Activated CD4-positive, alpha-beta T cell treated with anti-CD3 and anti-CD28 coated beads, Interleukin-2, amount 10 ng/mL, durations not matched to agents 7 days and 5 days (primary cell): Measurements from ENCODE around the gene STK32C. TPM values are rescaled to one million over a fixed set of nuclear protein-coding genes. Genes with fewer than 3 reads are reported as not detected.
A peak's percentile ranks its signal among the peaks of the same experiment; 100 is the strongest.
"Not testable (repeated sequence)": the region's sequence is repeated elsewhere in the genome, so short reads cannot be mapped to it uniquely, and the experiment has no call there.

ENCODE experiments used
- CTCF ChIA-PET: fragments of 350-600 bp; sonication (Branson Sonifier 250); formaldehyde crosslinking; loops from one replicate; lab custom pipeline; 2021; ENCODE audit warnings: antibody characterized with exemption; lab: Charles Lee
- POLR2A ChIA-PET: fragments of 350-600 bp; sonication (Branson Sonifier 250); formaldehyde crosslinking; loops from one replicate; lab custom pipeline; 2021; ENCODE audit warnings: antibody characterized with exemption; lab: Charles Lee
- DNase-seq: peaks from one replicate; pipeline ENCODE4 v3.0.0-alpha.2; 2020
- H3K27ac Mint-ChIP-seq: one replicate; pipeline ENCODE4 v1.8.0; 2021; ENCODE audit warnings: mild to moderate bottlenecking, moderate library complexity, mixed read lengths
- H3K27me3 Mint-ChIP-seq: one replicate; pipeline ENCODE4 v1.8.0; 2021; ENCODE audit warnings: mixed read lengths
- H3K36me3 Mint-ChIP-seq: one replicate; pipeline ENCODE4 v1.8.0; 2021; ENCODE audit warnings: low read depth, mixed read lengths
- H3K4me1 Mint-ChIP-seq: one replicate; pipeline ENCODE4 v1.8.0; 2021; ENCODE audit warnings: mixed read lengths
- H3K4me3 Mint-ChIP-seq: one replicate; pipeline ENCODE4 v1.8.0; 2021; ENCODE audit warnings: mild to moderate bottlenecking, moderate library complexity, mixed read lengths
- H3K9me3 Mint-ChIP-seq: one replicate; pipeline ENCODE4 v1.8.0; 2021; ENCODE audit warnings: mixed read lengths
- total RNA-seq, 2 experiments: library from RNA; stranded (reverse); gene quantifications; one replicate each; pipeline ENCODE4 v1.2.3, GENCODE V29; 2021

The STK32C gene
- total RNA-seq, 2 experiments from 2014 or later, result 11.1 to 15.2 TPM

- Mint-ChIP-seq H3K9me3 (no peaks in the 10 kb centered on the region), H3K4me1 (peaks cover 12% of the 10 kb centered on the region), H3K4me3 (no peak overlapping the region), H3K27ac (no peak overlapping the region), H3K27me3 (peaks cover 13% of the 10 kb centered on the region), H3K36me3 (no peaks in the 10 kb centered on the region)
- no peak for DNase-seq
- ChIA-PET POLR2A (no interaction called here), CTCF (interaction anchor here (0.7 kb wide), 1 partner anchor 13 kb away, joined by 3 read pairs; no protein-coding TSS in a partner anchor)
These were observed 6.1 kb downstream of the STK32C start for GRCh38 chr10:132301371-132302330.

GRCh38 chr10:132300582-132300981, 7.2 kb downstream of the STK32C start:
- POLR2A ChIA-PET, result no interaction called here
- Mint-ChIP-seq H3K36me3 (no peaks in the 10 kb centered on the region), H3K4me3 (no peak overlapping the region), H3K27me3 (peaks cover 3% of the 10 kb centered on the region), H3K4me1 (peaks cover 9% of the 10 kb centered on the region), H3K27ac (no peak overlapping the region), H3K9me3 (no peaks in the 10 kb centered on the region)
- CTCF ChIA-PET, result interaction anchor here (0.7 kb wide), 1 partner anchor 12 kb away, joined by 3 read pairs; no protein-coding TSS in a partner anchor
- no peak for DNase-seq

- Mint-ChIP-seq H3K27me3 (peaks cover 2% of the 10 kb centered on the region), H3K36me3 (no peaks in the 10 kb centered on the region), H3K27ac (no peak overlapping the region), H3K9me3 (no peaks in the 10 kb centered on the region), H3K4me1 (peaks cover 9% of the 10 kb centered on the region), H3K4me3 (no peak overlapping the region)
- ChIA-PET POLR2A (no interaction called here), CTCF (interaction anchor here (0.5 to 1.8 kb wide), 3 partner anchors 10 to 319 kb away, joined by 3 to 6 read pairs (median 5); no protein-coding TSS in a partner anchor)
- DNase-seq, result no peak
These were observed 8.1 kb downstream of the STK32C start for GRCh38 chr10:132299371-132300336.

- Mint-ChIP-seq H3K4me1 (peaks cover 9% of the 10 kb centered on the region), H3K9me3 (no peaks in the 10 kb centered on the region), H3K27ac (peak overlapping the region; percentile 9), H3K4me3 (no peak overlapping the region), H3K36me3 (no peaks in the 10 kb centered on the region), H3K27me3 (no peaks in the 10 kb centered on the region)
- DNase-seq, result no peak
- CTCF ChIA-PET, result interaction anchor here (1.3 to 1.8 kb wide), 2 partner anchors 9 to 17 kb away, joined by 3 to 6 read pairs; no protein-coding TSS in a partner anchor
- POLR2A ChIA-PET, result no interaction called here
These were observed 9.5 kb downstream of the STK32C start for GRCh38 chr10:132298038-132298881.

GRCh38 chr10:132297526-132297925, 10.2 kb downstream of the STK32C start:
- no peak overlapping the region for H3K4me3 Mint-ChIP-seq
- no peak for DNase-seq
- ChIA-PET POLR2A (no interaction called here), CTCF (interaction anchor here (1.8 kb wide), 1 partner anchor 17 kb away, joined by 6 read pairs; no protein-coding TSS in a partner anchor)
- H3K27me3 Mint-ChIP-seq, result no peaks in the 10 kb centered on the region
- no peaks in the 10 kb centered on the region for H3K36me3 Mint-ChIP-seq
- H3K27ac Mint-ChIP-seq, result no peak overlapping the region
- no peaks in the 10 kb centered on the region for H3K9me3 Mint-ChIP-seq
- peaks cover 9% of the 10 kb centered on the region for H3K4me1 Mint-ChIP-seq

- no peaks in the 10 kb centered on the region for H3K36me3 Mint-ChIP-seq
- DNase-seq, result no peak
- H3K27me3 Mint-ChIP-seq, result no peaks in the 10 kb centered on the region
- peaks cover 9% of the 10 kb centered on the region for H3K4me1 Mint-ChIP-seq
- POLR2A ChIA-PET, result no interaction called here
- no peak overlapping the region for H3K4me3 Mint-ChIP-seq
- no peaks in the 10 kb centered on the region for H3K9me3 Mint-ChIP-seq
- CTCF ChIA-PET, result no interaction called here
- H3K27ac Mint-ChIP-seq, result no peak overlapping the region
These were observed 10.9 kb downstream of the STK32C start for GRCh38 chr10:132296666-132297443.

- DNase-seq, H3K9me3 Mint-ChIP-seq, CTCF ChIA-PET, H3K27ac Mint-ChIP-seq, POLR2A ChIA-PET, H3K36me3 Mint-ChIP-seq, H3K4me3 Mint-ChIP-seq, H3K4me1 Mint-ChIP-seq, H3K27me3 Mint-ChIP-seq: not testable (repeated sequence)
These were observed 12.3 kb downstream of the STK32C start for GRCh38 chr10:132295481-132295880.

GRCh38 chr10:132294561-132295318, 13.0 kb downstream of the STK32C start:
- CTCF ChIA-PET, result interaction anchor here (0.7 kb wide), 1 partner anchor 189 kb away, joined by 3 read pairs; no protein-coding TSS in a partner anchor
- POLR2A ChIA-PET, result no interaction called here
- Mint-ChIP-seq H3K36me3 (no peaks in the 10 kb centered on the region), H3K4me1 (peaks cover 9% of the 10 kb centered on the region), H3K27ac (no peak overlapping the region), H3K9me3 (no peaks in the 10 kb centered on the region), H3K27me3 (no peaks in the 10 kb centered on the region), H3K4me3 (no peak overlapping the region)
- DNase-seq, result no peak

GRCh38 chr10:132293813-132294520, 13.8 kb downstream of the STK32C start:
- Mint-ChIP-seq H3K36me3 (no peaks in the 10 kb centered on the region), H3K27ac (peak overlapping the region; percentile 62), H3K4me3 (no peak overlapping the region), H3K9me3 (no peaks in the 10 kb centered on the region), H3K4me1 (peaks cover 9% of the 10 kb centered on the region), H3K27me3 (no peaks in the 10 kb centered on the region)
- CTCF ChIA-PET, result no interaction called here
- POLR2A ChIA-PET, result no interaction called here
- DNase-seq, result no peak

- CTCF ChIA-PET, result no interaction called here
- Mint-ChIP-seq H3K4me1 (peaks cover 9% of the 10 kb centered on the region), H3K27ac (no peak overlapping the region)
These were observed 14.4 kb downstream of the STK32C start for GRCh38 chr10:132293201-132293812.

More at GRCh38 chr10:132293201-132293812, 14.4 kb downstream of the STK32C start:
- no peak for DNase-seq
- Mint-ChIP-seq H3K27me3 (peaks cover 2% of the 10 kb centered on the region), H3K9me3 (peaks cover 2% of the 10 kb centered on the region), H3K4me3 (no peak overlapping the region), H3K36me3 (no peaks in the 10 kb centered on the region)
- POLR2A ChIA-PET, result no interaction called here
